ENCODE measurements around the gene KIAA0753.
"Not testable (repeated sequence)": the region's sequence is repeated elsewhere in the genome, so short reads cannot be mapped to it uniquely, and the experiment has no call there.

DNA sequence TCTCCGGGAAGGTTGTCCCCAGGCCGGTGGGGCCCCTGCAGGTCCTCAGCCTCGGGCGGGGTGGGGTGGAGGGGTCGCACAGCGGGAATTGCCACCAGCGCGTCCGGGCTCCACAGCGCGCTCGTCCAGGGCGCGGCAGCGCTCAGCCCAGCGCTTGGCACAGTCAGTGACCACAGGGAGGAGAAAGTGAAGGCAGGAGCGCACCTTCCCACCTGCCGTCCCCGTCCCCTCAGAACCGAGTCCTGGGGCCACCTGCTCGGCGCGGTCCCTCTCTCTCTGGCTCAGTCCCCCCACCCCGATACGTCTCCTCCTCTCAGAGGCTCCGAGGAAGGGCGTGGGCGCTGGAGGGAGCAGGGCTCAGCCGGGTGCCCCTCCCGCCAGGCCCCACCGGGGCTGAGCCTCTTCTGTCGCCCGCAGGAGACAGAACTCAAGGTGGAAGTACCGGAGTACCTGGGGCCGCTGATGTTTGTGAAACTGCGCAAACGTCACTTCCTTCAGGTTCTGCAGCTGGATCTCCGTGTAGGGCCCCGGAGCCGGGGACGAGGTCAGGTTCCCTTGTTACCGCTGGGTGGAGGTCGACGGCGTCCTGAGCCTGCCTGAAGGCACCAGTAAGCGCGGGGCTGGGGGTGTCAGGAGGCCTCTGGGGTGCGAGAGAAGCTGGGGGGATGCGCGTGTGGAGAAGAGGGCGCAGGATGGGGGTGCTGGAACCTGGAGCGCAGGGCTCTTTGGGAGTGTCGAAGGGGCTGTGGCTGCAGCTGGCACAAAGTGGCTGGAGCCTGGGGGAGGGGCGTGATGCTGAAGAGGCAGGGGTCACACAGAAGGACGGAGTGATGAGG lies 16.5 kb upstream of the KIAA0753 start:
- TF ChIP-seq, protein P1, sequence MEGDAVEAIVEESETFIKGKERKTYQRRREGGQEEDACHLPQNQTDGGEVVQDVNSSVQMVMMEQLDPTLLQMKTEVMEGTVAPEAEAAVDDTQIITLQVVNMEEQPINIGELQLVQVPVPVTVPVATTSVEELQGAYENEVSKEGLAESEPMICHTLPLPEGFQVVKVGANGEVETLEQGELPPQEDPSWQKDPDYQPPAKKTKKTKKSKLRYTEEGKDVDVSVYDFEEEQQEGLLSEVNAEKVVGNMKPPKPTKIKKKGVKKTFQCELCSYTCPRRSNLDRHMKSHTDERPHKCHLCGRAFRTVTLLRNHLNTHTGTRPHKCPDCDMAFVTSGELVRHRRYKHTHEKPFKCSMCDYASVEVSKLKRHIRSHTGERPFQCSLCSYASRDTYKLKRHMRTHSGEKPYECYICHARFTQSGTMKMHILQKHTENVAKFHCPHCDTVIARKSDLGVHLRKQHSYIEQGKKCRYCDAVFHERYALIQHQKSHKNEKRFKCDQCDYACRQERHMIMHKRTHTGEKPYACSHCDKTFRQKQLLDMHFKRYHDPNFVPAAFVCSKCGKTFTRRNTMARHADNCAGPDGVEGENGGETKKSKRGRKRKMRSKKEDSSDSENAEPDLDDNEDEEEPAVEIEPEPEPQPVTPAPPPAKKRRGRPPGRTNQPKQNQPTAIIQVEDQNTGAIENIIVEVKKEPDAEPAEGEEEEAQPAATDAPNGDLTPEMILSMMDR (IDR thresholded peaks at IDR 0.05), result not testable (repeated sequence)
- not testable (repeated sequence) for TF ChIP-seq POLR2A, POLR2AphosphoS5 (IDR thresholded peaks at IDR 0.05)

Measured in gastroesophageal sphincter (tissue), 3 donors.